Esophagus squamous epithelium (tissue), 5 donors: Measurements from ENCODE around the gene HNF4A. TPM values are rescaled to one million over a fixed set of nuclear protein-coding genes. Genes with fewer than 3 reads are reported as not detected.
A peak's percentile ranks its signal among the peaks of the same experiment; 100 is the strongest.

Source experiments
- DNase-seq: peaks from one replicate; lab custom pipeline; 2025; lab: John Stamatoyannopoulos, UW
- H3K27ac ChIP-seq, 4 donors: fragments of 200-600 bp; sonication (generic); one replicate each; pipeline ENCODE4 v1.5.1; 2016 to 2019; ENCODE audit warnings: mild to moderate bottlenecking in 1 of 4
- H3K27me3 ChIP-seq, 4 donors: fragments of 200-600 bp; sonication (generic); 1 replicate in 3 of 4; 2 replicates in 1 of 4; pipeline versions ENCODE4 v1.5.1 to v1.6.0; 2017 to 2021; ENCODE audit warnings: antibody characterized with exemption in 1 of 4
- H3K36me3 ChIP-seq, 3 donors: fragments of 200-600 bp; sonication (generic); one replicate each; pipeline ENCODE4 v1.5.1; 2016 to 2019
- H3K4me1 ChIP-seq, 3 donors: fragments of 200-600 bp; sonication (generic); one replicate each; pipeline ENCODE4 v1.5.1; 2017 to 2019
- H3K4me3 ChIP-seq, 4 donors: fragments of 200-600 bp; sonication (generic); 1 replicate in 3 of 4; 2 replicates in 1 of 4; pipeline ENCODE4 v1.5.1; 2016 to 2019; ENCODE audit warnings: mild to moderate bottlenecking in 2 of 4, moderate library complexity in 1 of 4
- H3K9me3 ChIP-seq, 3 donors: fragments of 200-600 bp; sonication (generic); one replicate each; pipeline ENCODE4 v1.5.1; 2016 to 2019
- CTCF ChIP-seq, 6 experiments: fragments of 450-650 bp in 4 of 6; fragments of 200-600 bp in 2 of 6; sonication (generic) in 2 of 6; IDR thresholded peaks; one replicate each; pipeline ENCODE4 v1.5.1; 2016 to 2019; ENCODE audit warnings: antibody characterized with exemption in 6 of 6, mild to moderate bottlenecking in 4 of 6, moderate library complexity in 4 of 6
- POLR2A ChIP-seq, 4 donors: fragments of 450-650 bp; IDR thresholded peaks; one replicate each; pipeline ENCODE4 v1.6.1; 2017; ENCODE audit warnings: antibody characterized with exemption in 4 of 4, mild to moderate bottlenecking in 4 of 4, moderate library complexity in 3 of 4
- WGBS, 2 donors: methylation state at CpG; one replicate each; pipeline ENCODE4 v1.1.5; 2018; 5-methylcytosine and 5-hydroxymethylcytosine counted together
- intact Hi-C: fragments of 100-400 bp; cut with DNase I; formaldehyde crosslinking; loops from one replicate; pipeline ENCODE4 v1.15.0; 2022
- total RNA-seq, 4 donors: library from RNA; depleted of rRNA; stranded (reverse); fragments of >200 nt; gene quantifications; one replicate each; pipeline ENCODE4 v1.1.0, GENCODE V29; 2016
- donor health status: DM: yes; HTN: yes; CAD: no.

Gene HNF4A
- total RNA-seq, 4 donors from 2014 or later, result not detected

GRCh38 chr20:44475372-44475693 is 119.8 kb downstream of the HNF4A start:
- H3K4me1 ChIP-seq, result peaks cover 3 to 23% (median 9%) of the 10 kb centered on the region in 3 donors
- intact Hi-C loops, result loop anchor here (10.0 kb wide), 1 partner anchor 139 kb away; no protein-coding TSS in a partner anchor
- H3K36me3 ChIP-seq, result peaks cover 0 to 9% (median 2%) of the 10 kb centered on the region in 3 donors
- H3K4me3 ChIP-seq, result peak overlapping the region; percentile 59 to 83 (median 76)
- no peak for DNase-seq
- H3K9me3 ChIP-seq, result no peaks in the 10 kb centered on the region
- no peaks in the 10 kb centered on the region for H3K27me3 ChIP-seq
- 17 to 20% methylated on average over 2 of the region's 2 CpGs for WGBS, 2 donors
- H3K27ac ChIP-seq, result peak overlapping the region; percentile 90 to 97 (median 94)
- TF ChIP-seq POLR2A (IDR thresholded peaks at IDR 0.05) (no peak), CTCF (IDR thresholded peaks at IDR 0.05) (no peak)

GRCh38 chr20:44475694-44476560 is 120.4 kb downstream of the HNF4A start, which contains the start of gene TTPAL:
TTPAL (plus strand) TSS chr20:44475874; CDS start chr20:44480000, 4,126 bp downstream.
- TF ChIP-seq CTCF (IDR thresholded peaks at IDR 0.05), result peak; percentile 32 to 75 (median 52)
- TF ChIP-seq POLR2A (IDR thresholded peaks at IDR 0.05), result peak in 3 of 4 donors; percentile 97 to 100 (median 97)
- Histone ChIP-seq H3K27me3 (no peaks in the 10 kb centered on the region), H3K27ac (peak within 1 kb of the TSS; percentile 90 to 97 (median 94)), H3K36me3 (peaks cover 0 to 15% (median 8%) of the 10 kb centered on the region in 3 donors), H3K4me3 (peak within 1 kb of the TSS; percentile 59 to 83 (median 76)), H3K9me3 (no peaks in the 10 kb centered on the region), H3K4me1 (peaks cover 3 to 23% (median 9%) of the 10 kb centered on the region in 3 donors)
- DNase-seq, result peak; percentile 35
- WGBS, 2 donors, result 4 to 6% methylated on average over 14 to 23 of the region's 55 CpGs
- intact Hi-C loops, result loop anchor here (10.0 kb wide), 1 partner anchor 139 kb away; no protein-coding TSS in a partner anchor

GRCh38 chr20:44477151-44477550 is 121.7 kb downstream of the HNF4A start:
- Histone ChIP-seq H3K27me3 (no peaks in the 10 kb centered on the region), H3K9me3 (no peaks in the 10 kb centered on the region), H3K27ac (peak overlapping the region in 3 of 4 donors; percentile 93 to 97 (median 94)), H3K36me3 (peaks cover 0 to 27% (median 8%) of the 10 kb centered on the region in 3 donors), H3K4me3 (no peak overlapping the region), H3K4me1 (peaks cover 3 to 23% (median 9%) of the 10 kb centered on the region in 3 donors)
- no peak for TF ChIP-seq POLR2A (IDR thresholded peaks at IDR 0.05)
- intact Hi-C loops, result loop anchor here (10.0 kb wide), 1 partner anchor 138 kb away; no protein-coding TSS in a partner anchor
- 89 to 95% methylated on average over 2 to 3 of the region's 3 CpGs for WGBS, 2 donors
- no peak for DNase-seq

DNA sequence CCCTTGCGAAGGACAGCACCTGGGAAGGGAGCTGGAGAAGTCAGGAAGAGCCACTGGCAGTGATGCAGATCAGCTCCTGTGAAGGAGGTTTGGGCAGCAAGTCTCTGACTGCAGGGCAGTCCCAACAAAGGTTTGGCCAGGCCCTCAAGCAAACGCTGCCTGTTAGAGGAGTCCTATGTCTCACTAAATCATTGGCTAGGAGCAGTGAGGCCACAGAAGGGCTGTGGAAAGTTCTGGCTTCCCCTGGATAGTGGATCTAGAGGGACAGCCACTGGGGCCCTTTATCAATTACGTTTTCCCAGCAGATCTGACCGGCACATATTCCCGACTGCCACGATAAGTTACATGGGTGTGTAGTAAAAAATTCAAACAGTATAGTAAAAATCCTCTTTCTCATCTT is 122.7 kb downstream of the HNF4A start:
- no peaks in the 10 kb centered on the region for H3K9me3 ChIP-seq
- intact Hi-C loops, result loop anchor here (10.0 kb wide), 1 partner anchor 137 kb away; no protein-coding TSS in a partner anchor
- H3K27me3 ChIP-seq, result no peaks in the 10 kb centered on the region
- no peak overlapping the region for H3K4me3 ChIP-seq
- peaks cover 3 to 23% (median 9%) of the 10 kb centered on the region in 3 donors for H3K4me1 ChIP-seq
- DNase-seq, result no peak
- no peak overlapping the region for H3K27ac ChIP-seq
- 82 to 97% methylated on average over 5 to 6 of the region's 6 CpGs for WGBS, 2 donors
- H3K36me3 ChIP-seq, result peaks cover 0 to 37% (median 8%) of the 10 kb centered on the region in 3 donors
- no peak for TF ChIP-seq CTCF (IDR thresholded peaks at IDR 0.05)
- TF ChIP-seq POLR2A (IDR thresholded peaks at IDR 0.05), result no peak

DNA sequence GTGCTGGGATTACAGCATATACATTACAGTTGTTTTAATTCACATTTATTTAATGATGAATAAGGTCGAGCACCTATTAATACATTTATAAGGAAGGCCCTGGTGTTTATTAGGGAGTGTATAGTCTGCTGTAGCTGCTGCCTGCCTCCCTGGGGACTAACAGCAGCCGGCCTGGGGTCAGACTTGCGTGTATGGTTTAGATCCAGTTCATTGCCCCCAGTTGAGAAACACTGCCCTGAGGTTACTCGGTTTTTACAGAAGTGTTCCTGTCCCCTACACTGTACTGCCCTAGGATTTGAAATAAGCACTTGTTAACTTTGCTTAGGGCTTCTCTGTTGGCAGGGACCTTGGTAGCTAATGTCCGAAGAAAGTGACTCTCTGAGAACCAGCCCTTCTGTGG is 124.1 kb downstream of the HNF4A start:
- H3K9me3 ChIP-seq, result no peaks in the 10 kb centered on the region
- DNase-seq, result no peak
- H3K27me3 ChIP-seq, result no peaks in the 10 kb centered on the region
- intact Hi-C loops, result loop anchor here (10.0 kb wide), 1 partner anchor 135 kb away; no protein-coding TSS in a partner anchor
- no peak overlapping the region for H3K27ac ChIP-seq
- 80 to 83% methylated on average over 4 to 5 of the region's 5 CpGs for WGBS, 2 donors
- H3K4me3 ChIP-seq, result no peak overlapping the region
- TF ChIP-seq POLR2A (IDR thresholded peaks at IDR 0.05) (no peak), CTCF (IDR thresholded peaks at IDR 0.05) (no peak)
- peaks cover 3 to 23% (median 9%) of the 10 kb centered on the region in 3 donors for H3K4me1 ChIP-seq
- peaks cover 0 to 52% (median 8%) of the 10 kb centered on the region in 3 donors for H3K36me3 ChIP-seq
